ENCODE measurements around the gene CHURC1. TPM values are rescaled to one million over a fixed set of nuclear protein-coding genes. Genes with fewer than 3 reads are reported as not detected.

CHURC1 gene
- total RNA-seq, 4 donors from 2014 or later: 52.4 to 79.2 (median 63.8) TPM

DNA sequence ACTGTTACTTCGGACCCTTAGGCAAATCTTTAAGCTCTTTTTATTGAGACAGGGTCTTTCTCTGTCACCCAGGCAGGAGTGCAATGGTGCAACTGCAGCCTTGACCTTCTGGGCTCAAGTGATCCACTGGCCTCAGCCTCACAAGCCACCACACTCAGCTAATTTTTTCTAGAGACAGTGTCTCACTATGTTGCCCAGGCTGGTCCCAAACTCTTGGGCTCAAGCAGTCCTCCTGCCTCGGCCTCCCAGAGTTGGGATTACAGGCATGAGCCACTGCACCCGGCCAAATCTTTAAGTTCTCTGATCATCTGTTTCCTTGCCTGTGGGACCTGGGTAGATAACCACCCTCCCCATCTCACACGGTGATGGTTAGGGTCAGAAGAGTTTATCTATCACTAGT, 30.6 kb downstream of the CHURC1 start:
- no peak overlapping the region for H3K4me3 ChIP-seq (ENCODE audit: low read depth, poor library complexity, severe bottlenecking)
- intact Hi-C loops (cut with DNase I; ENCODE audit: low total_unique reads): no loop called here
- peak in 1 of 2 donors; percentile 62 for DNase-seq (ENCODE audit: low spot score in 2 of 2)
- TF ChIP-seq, protein P1, sequence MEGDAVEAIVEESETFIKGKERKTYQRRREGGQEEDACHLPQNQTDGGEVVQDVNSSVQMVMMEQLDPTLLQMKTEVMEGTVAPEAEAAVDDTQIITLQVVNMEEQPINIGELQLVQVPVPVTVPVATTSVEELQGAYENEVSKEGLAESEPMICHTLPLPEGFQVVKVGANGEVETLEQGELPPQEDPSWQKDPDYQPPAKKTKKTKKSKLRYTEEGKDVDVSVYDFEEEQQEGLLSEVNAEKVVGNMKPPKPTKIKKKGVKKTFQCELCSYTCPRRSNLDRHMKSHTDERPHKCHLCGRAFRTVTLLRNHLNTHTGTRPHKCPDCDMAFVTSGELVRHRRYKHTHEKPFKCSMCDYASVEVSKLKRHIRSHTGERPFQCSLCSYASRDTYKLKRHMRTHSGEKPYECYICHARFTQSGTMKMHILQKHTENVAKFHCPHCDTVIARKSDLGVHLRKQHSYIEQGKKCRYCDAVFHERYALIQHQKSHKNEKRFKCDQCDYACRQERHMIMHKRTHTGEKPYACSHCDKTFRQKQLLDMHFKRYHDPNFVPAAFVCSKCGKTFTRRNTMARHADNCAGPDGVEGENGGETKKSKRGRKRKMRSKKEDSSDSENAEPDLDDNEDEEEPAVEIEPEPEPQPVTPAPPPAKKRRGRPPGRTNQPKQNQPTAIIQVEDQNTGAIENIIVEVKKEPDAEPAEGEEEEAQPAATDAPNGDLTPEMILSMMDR (IDR thresholded peaks at IDR 0.05): no peak
- no peak for TF ChIP-seq POLR2A (IDR thresholded peaks at IDR 0.05)
- 94 to 96% methylated on average over 4 of the region's 4 CpGs for WGBS, 2 donors

- intact Hi-C loops (cut with DNase I; ENCODE audit: low total_unique reads): no loop called here
- DNase-seq (ENCODE audit: low spot score in 2 of 2): peak in 1 of 2 donors; percentile 43
- WGBS, 2 donors: 93 to 95% methylated on average over 12 of the region's 12 CpGs
- H3K4me3 ChIP-seq (ENCODE audit: low read depth, poor library complexity, severe bottlenecking): no peak overlapping the region
- no peak for TF ChIP-seq POLR2A (IDR thresholded peaks at IDR 0.05)
- TF ChIP-seq, protein P1 (IDR thresholded peaks at IDR 0.05): no peak
Measured at GRCh38 chr14:64945431-64946178, 31.4 kb downstream of the CHURC1 start.

- no peak for TF ChIP-seq POLR2A (IDR thresholded peaks at IDR 0.05)
- TF ChIP-seq, protein P1 (IDR thresholded peaks at IDR 0.05): no peak
- WGBS, 2 donors: 76 to 83% methylated on average over 6 of the region's 6 CpGs
- intact Hi-C loops (cut with DNase I; ENCODE audit: low total_unique reads): no loop called here
- DNase-seq (ENCODE audit: low spot score in 2 of 2): peak; percentile 6 to 53
- H3K4me3 ChIP-seq (ENCODE audit: low read depth, poor library complexity, severe bottlenecking): no peak overlapping the region
Measured at GRCh38 chr14:64946310-64947045, 32.2 kb downstream of the CHURC1 start.

- H3K4me3 ChIP-seq (ENCODE audit: low read depth, poor library complexity, severe bottlenecking): no peak overlapping the region
- DNase-seq (ENCODE audit: low spot score in 2 of 2): peak in 1 of 2 donors; percentile 81
- WGBS, 2 donors: 78 to 88% methylated on average over 27 to 28 of the region's 28 CpGs
- TF ChIP-seq, protein P1 (IDR thresholded peaks at IDR 0.05): no peak
- TF ChIP-seq POLR2A (IDR thresholded peaks at IDR 0.05): no peak
- intact Hi-C loops (cut with DNase I; ENCODE audit: low total_unique reads): no loop called here
Measured at GRCh38 chr14:64947710-64948611, 33.7 kb downstream of the CHURC1 start.

DNA sequence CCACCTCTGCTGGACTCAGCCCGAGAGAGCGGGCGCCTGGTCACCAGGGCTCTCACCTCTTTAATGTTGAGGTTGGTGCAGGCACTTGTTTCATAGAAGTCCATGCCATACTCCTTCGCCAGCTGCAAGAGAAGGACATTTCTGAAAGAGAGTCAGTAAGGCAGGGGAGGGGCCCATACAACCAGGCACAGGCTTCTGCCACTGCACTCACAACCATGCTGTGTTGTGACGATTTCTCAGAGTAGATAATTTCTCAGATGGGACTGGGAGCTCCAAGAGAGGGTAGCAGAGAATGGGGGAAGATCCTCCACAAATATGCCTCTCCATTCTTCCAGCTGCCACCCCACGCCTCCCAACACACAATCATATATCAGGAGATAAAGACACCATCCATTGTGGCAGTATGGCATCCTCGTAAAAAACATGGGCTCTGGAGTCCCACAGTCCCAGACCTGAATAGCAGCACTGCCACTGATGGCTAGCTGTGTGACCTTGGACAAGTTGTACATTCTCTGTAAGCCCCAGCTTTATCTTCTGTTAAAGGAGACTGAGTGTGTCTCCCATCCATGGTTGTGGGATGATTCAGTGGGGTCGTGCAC, 34.5 kb downstream of the CHURC1 start:
- H3K4me3 ChIP-seq (ENCODE audit: low read depth, poor library complexity, severe bottlenecking): no peak overlapping the region
- intact Hi-C loops (cut with DNase I; ENCODE audit: low total_unique reads): no loop called here
- DNase-seq (ENCODE audit: low spot score in 2 of 2): peak in 1 of 2 donors; percentile 46
- no peak for TF ChIP-seq POLR2A (IDR thresholded peaks at IDR 0.05)
- TF ChIP-seq, protein P1 (IDR thresholded peaks at IDR 0.05): no peak
- WGBS, 2 donors: 82 to 98% methylated on average over 8 of the region's 8 CpGs
